Gastroesophageal sphincter (tissue), 3 donors: Measurements from ENCODE around the gene XRCC1.

Experiments used
- EP300 ChIP-seq: sonication (generic); formaldehyde crosslinking; IDR thresholded peaks from one replicate; pipeline ENCODE4 v1.6.1; 2017; ENCODE audit warnings: antibody characterized with exemption, mild to moderate bottlenecking
- TF ChIP-seq, protein P1 (sequence below), 4 experiments: fragments of 200-600 bp in 2 of 4; fragments of 450-650 bp in 2 of 4; sonication (generic) in 1 of 4; IDR thresholded peaks; one replicate each; pipeline ENCODE4 v1.5.1; 2017 to 2019; ENCODE audit warnings: antibody characterized with exemption in 4 of 4, mild to moderate bottlenecking in 2 of 4, moderate library complexity in 2 of 4

DNA sequence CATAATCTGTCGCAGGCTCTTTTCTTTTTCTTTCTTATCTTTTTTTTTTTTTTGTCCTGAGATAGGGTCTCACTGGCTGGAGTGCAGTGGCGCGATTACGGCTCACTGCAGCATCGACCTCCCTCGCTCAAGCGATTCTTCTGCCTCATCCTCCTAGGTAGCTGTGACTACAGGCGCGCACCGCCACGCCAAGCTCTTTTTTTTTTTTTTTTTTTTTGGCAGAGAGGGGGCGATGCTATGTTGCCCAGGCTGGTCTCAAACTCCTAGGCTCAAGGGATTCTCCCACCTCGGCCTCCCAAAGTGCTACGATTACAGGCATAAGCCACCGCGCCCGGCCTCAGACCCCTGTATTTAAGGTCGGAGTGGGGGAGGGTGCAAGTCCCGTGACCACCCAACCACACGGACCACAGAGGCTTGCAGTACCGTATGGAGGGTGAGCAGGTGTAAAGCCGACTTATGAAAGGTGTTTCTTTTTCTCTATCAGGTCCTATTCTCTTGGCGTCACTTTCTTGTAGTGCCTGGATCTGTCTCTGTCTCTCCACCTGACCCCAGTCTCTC, 72.8 kb downstream of the XRCC1 start:
- TF ChIP-seq, protein P1, sequence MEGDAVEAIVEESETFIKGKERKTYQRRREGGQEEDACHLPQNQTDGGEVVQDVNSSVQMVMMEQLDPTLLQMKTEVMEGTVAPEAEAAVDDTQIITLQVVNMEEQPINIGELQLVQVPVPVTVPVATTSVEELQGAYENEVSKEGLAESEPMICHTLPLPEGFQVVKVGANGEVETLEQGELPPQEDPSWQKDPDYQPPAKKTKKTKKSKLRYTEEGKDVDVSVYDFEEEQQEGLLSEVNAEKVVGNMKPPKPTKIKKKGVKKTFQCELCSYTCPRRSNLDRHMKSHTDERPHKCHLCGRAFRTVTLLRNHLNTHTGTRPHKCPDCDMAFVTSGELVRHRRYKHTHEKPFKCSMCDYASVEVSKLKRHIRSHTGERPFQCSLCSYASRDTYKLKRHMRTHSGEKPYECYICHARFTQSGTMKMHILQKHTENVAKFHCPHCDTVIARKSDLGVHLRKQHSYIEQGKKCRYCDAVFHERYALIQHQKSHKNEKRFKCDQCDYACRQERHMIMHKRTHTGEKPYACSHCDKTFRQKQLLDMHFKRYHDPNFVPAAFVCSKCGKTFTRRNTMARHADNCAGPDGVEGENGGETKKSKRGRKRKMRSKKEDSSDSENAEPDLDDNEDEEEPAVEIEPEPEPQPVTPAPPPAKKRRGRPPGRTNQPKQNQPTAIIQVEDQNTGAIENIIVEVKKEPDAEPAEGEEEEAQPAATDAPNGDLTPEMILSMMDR (IDR thresholded peaks at IDR 0.05): no peak
- no peak for TF ChIP-seq EP300
